Loucy (cell line): ENCODE results near the gene NBR1.

Source experiments
- H2AFZ ChIP-seq: fragments of 200-600 bp; sonication (generic); 2 replicates; pipeline ENCODE4 v1.6.0; 2016; ENCODE audit warnings: antibody characterized with exemption, mild to moderate bottlenecking, low read length, moderate library complexity
- H3F3A ChIP-seq: fragments of 200-600 bp; 2 replicates; pipeline ENCODE4 v1.6.0; 2016; ENCODE audit warnings: antibody characterized with exemption, low read depth, mild to moderate bottlenecking
- H3K27me3 ChIP-seq: fragments of 200-600 bp; sonication (generic); 2 replicates; pipeline ENCODE4 v1.6.1; 2014; ENCODE audit warnings: low read length, mild to moderate bottlenecking; ENCODE audit not compliant: insufficient read depth, poor library complexity, severe bottlenecking
- H3K36me3 ChIP-seq: fragments of 200-600 bp; sonication (generic); 2 replicates; pipeline ENCODE4 v1.6.1; 2016; ENCODE audit warnings: low read length; ENCODE audit not compliant: insufficient read depth
- H3K4me1 ChIP-seq: fragments of 200-600 bp; sonication (generic); 2 replicates; pipeline ENCODE4 v1.5.1; 2014; ENCODE audit warnings: low read length, mild to moderate bottlenecking; ENCODE audit not compliant: insufficient read depth, poor library complexity, severe bottlenecking
- H3K4me2 ChIP-seq: fragments of 200-600 bp; sonication (generic); 2 replicates; pipeline ENCODE4 v1.6.0; 2014; ENCODE audit warnings: antibody characterized with exemption, low read length, low read depth, mild to moderate bottlenecking; ENCODE audit not compliant: poor library complexity, severe bottlenecking
- H3K4me3 ChIP-seq: fragments of 200-600 bp; sonication (generic); 2 replicates; pipeline ENCODE4 v1.5.1; 2014; ENCODE audit warnings: low read length, mild to moderate bottlenecking, mixed read lengths; ENCODE audit not compliant: poor library complexity, severe bottlenecking
- H3K79me2 ChIP-seq: fragments of 200-600 bp; sonication (generic); 2 replicates; pipeline ENCODE4 v1.6.1; 2014; ENCODE audit warnings: low read length; ENCODE audit not compliant: insufficient read depth
- H3K9ac ChIP-seq: fragments of 200-600 bp; sonication (generic); 2 replicates; pipeline ENCODE4 v1.6.0; 2014; ENCODE audit warnings: mild to moderate bottlenecking, low read depth, low read length, moderate library complexity; ENCODE audit not compliant: poor library complexity, severe bottlenecking
- H3K9me2 ChIP-seq: fragments of 200-600 bp; sonication (generic); replicated peaks from 2 replicates; pipeline ENCODE4 v1.6.1; 2016; ENCODE audit warnings: low read depth, low read length, mixed read lengths
- H3K9me3 ChIP-seq: fragments of 200-600 bp; sonication (generic); 2 replicates; pipeline ENCODE4 v1.6.1; 2014; ENCODE audit warnings: mild to moderate bottlenecking, antibody characterized with exemption, low read length, low read depth; ENCODE audit not compliant: insufficient read depth
- H4K20me1 ChIP-seq: fragments of 200-600 bp; sonication (generic); 2 replicates; pipeline ENCODE4 v1.6.0; 2014; ENCODE audit warnings: antibody characterized with exemption, low read length, mild to moderate bottlenecking; ENCODE audit not compliant: insufficient read depth, poor library complexity, severe bottlenecking
- EZH2phosphoT487 ChIP-seq: fragments of 200-600 bp; IDR thresholded peaks from 2 replicates; pipeline ENCODE4 v1.6.1; 2018; ENCODE audit warnings: antibody characterized with exemption, mild to moderate bottlenecking, moderate library complexity, borderline replicate concordance
- TF ChIP-seq, protein P1 (sequence below): fragments of 200-600 bp; sonication (generic); conservative IDR thresholded peaks from 2 replicates; pipeline ENCODE4 v1.5.1; 2014; ENCODE audit warnings: mild to moderate bottlenecking, antibody characterized with exemption, low read length

The NBR1 gene

DNA sequence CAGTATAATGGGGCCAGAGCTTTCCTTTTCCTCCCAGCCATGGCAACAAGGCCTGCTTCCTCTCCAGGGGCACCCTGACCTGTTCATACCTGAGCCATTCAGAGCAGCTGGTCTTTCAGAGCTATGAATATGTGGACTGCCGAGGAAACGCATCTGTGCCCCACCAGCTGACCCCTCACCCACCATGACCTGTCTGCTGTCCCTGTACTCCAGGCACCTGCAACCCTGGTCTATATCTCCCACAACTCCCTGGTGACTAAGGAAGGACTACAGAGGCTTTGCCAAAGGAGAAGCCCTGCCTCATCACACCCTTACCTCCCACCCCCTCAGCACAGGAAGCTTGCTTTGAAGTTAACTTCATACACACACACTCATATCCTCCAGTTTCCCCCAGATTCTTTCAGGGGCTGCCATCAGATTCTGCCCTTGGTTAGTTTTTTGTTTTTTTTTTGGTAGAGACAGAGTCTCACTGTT, 46.6 kb downstream of the NBR1 start:
- no peaks in the 10 kb centered on the region for H4K20me1 ChIP-seq
- no peaks in the 10 kb centered on the region for H3K36me3 ChIP-seq
- no peaks in the 10 kb centered on the region for H3K27me3 ChIP-seq
- H3F3A ChIP-seq: no peaks in the 10 kb centered on the region
- no peak overlapping the region for H3K4me3 ChIP-seq
- peaks cover 5% of the 10 kb centered on the region; the same call in 1 of the 2 replicates for H3K79me2 ChIP-seq
- H3K9ac ChIP-seq: peak overlapping the region; percentile 7
- no peaks in the 10 kb centered on the region for H3K9me3 ChIP-seq
- H3K4me2 ChIP-seq: peak overlapping the region; percentile 27
- H3K4me1 ChIP-seq: peaks cover 31% of the 10 kb centered on the region
- H3K9me2 ChIP-seq: no peaks in the 10 kb centered on the region
- TF ChIP-seq EZH2phosphoT487: no peak
- TF ChIP-seq, protein P1, sequence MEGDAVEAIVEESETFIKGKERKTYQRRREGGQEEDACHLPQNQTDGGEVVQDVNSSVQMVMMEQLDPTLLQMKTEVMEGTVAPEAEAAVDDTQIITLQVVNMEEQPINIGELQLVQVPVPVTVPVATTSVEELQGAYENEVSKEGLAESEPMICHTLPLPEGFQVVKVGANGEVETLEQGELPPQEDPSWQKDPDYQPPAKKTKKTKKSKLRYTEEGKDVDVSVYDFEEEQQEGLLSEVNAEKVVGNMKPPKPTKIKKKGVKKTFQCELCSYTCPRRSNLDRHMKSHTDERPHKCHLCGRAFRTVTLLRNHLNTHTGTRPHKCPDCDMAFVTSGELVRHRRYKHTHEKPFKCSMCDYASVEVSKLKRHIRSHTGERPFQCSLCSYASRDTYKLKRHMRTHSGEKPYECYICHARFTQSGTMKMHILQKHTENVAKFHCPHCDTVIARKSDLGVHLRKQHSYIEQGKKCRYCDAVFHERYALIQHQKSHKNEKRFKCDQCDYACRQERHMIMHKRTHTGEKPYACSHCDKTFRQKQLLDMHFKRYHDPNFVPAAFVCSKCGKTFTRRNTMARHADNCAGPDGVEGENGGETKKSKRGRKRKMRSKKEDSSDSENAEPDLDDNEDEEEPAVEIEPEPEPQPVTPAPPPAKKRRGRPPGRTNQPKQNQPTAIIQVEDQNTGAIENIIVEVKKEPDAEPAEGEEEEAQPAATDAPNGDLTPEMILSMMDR: no peak
- no peak overlapping the region for H2AFZ ChIP-seq

DNA sequence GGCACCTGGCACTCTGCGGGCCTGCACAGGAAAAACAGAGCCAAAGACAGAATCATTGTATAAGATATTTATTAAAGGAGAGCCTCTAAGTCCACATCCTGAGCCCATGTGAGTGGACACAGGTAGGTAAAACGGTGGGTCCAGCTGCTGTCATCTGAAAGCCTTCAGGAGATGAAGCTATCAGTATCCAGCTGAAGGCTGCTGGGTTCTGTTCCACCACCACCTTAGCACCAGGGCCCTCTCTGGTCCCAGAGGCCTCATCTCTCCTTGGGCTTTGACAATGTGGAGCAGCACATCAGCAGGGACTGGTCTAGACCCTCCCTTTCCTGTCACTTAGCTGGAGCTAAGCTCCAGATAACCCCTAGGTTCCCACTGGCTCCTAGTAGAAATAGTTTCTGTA, 48.0 kb downstream of the NBR1 start:
- Histone ChIP-seq H3K4me2 (no peak overlapping the region), H3K4me3 (no peak overlapping the region), H3K79me2 (no peaks in the 10 kb centered on the region), H3K9me3 (no peaks in the 10 kb centered on the region), H3K36me3 (no peaks in the 10 kb centered on the region), H2AFZ (no peak overlapping the region), H3K9me2 (no peaks in the 10 kb centered on the region), H3K27me3 (no peaks in the 10 kb centered on the region), H3K4me1 (peaks cover 18% of the 10 kb centered on the region), H4K20me1 (no peaks in the 10 kb centered on the region), H3K9ac (no peak overlapping the region), H3F3A (no peaks in the 10 kb centered on the region)
- no peak for TF ChIP-seq EZH2phosphoT487
- TF ChIP-seq, protein P1: no peak

DNA sequence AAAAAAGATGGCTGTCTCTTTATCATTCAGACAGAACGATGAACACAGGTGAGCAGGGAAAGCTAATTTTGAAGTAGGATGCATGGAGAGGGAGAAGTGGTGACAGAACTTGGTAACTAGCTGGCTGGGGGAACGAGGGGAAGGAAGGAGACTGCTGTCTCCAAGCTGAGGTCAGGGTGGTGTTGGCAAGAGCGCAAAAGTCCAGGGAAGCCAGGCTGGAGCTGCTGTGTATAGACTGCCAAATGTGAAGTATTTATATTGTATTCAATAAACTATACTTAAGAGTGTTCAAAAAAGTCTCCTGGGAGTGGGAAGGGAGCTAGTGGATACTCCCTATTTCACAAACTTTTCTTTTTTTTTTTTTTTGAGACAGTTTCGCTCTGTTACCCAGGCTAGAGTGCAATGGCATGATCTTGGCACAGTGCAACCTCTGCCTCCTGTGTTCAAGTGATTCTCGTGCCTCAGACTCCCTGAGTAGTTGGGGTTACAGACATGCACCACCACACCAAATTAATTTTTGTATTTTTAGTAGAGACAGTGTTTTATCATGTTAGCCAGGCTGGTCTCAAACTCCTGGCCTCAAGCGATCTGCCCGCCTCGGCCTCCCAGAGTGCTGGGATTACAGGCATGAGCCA, 48.8 kb downstream of the NBR1 start:
- H3K4me2 ChIP-seq: no peak overlapping the region
- no peaks in the 10 kb centered on the region for H3K36me3 ChIP-seq
- TF ChIP-seq EZH2phosphoT487: no peak
- TF ChIP-seq, protein P1: no peak
- H3K9me3 ChIP-seq: no peaks in the 10 kb centered on the region
- H3K9me2 ChIP-seq: no peaks in the 10 kb centered on the region
- H3K9ac ChIP-seq: no peak overlapping the region
- no peaks in the 10 kb centered on the region for H3K27me3 ChIP-seq
- H4K20me1 ChIP-seq: no peaks in the 10 kb centered on the region
- peaks cover 14% of the 10 kb centered on the region for H3K4me1 ChIP-seq
- H2AFZ ChIP-seq: no peak overlapping the region
- H3K79me2 ChIP-seq: no peaks in the 10 kb centered on the region
- no peaks in the 10 kb centered on the region for H3F3A ChIP-seq
- no peak overlapping the region for H3K4me3 ChIP-seq
